A549 (cell line): ENCODE data around the gene LAMTOR4.

Experiments
- CHD2 ChIP-seq: fragments of 150-350 bp; IDR thresholded peaks from 2 replicates; pipeline ENCODE4 v1.6.1; 2014; ENCODE audit warnings: low read length; ENCODE audit not compliant: partially characterized antibody
- MYC ChIP-seq: IDR thresholded peaks from 2 replicates; pipeline ENCODE4 v1.6.1; 2012; ENCODE audit warnings: mild to moderate bottlenecking, inconsistent platforms, low read length, improper control_type of control experiment, borderline replicate concordance
- POLR2A ChIP-seq: IDR thresholded peaks from 2 replicates; pipeline ENCODE4 v1.6.1; 2012; ENCODE audit warnings: mild to moderate bottlenecking, low read length
- SMC3 ChIP-seq: fragments of >200 bp; sonication (Bioruptor Twin); formaldehyde crosslinking; IDR thresholded peaks from 3 replicates; pipeline ENCODE4 v1.6.1; 2018; ENCODE audit warnings: inconsistent platforms

GRCh38 chr7:100169147-100169850 lies 20.6 kb downstream of the LAMTOR4 start:
- no peak for TF ChIP-seq MYC
- TF ChIP-seq CHD2: no peak
- no peak for TF ChIP-seq POLR2A
- TF ChIP-seq SMC3: no peak
